HG02763 (cell line): ENCODE data around the gene PAFAH1B2.

Experiments
- ATAC-seq: cut with Tn5 transposase; IDR thresholded peaks from one replicate; pipeline ENCODE4 v1.9.1; 2021; ENCODE audit warnings: mild to moderate bottlenecking, moderate library complexity; ENCODE audit not compliant: unreplicated experiment

The PAFAH1B2 gene

GRCh38 chr11:117187428-117187798, 43.3 kb downstream of the PAFAH1B2 start:
- no peak for ATAC-seq

- no peak for ATAC-seq
Measured at GRCh38 chr11:117187799-117188481, 43.9 kb downstream of the PAFAH1B2 start.

GRCh38 chr11:117188620-117189081, 44.6 kb downstream of the PAFAH1B2 start:
- ATAC-seq = no peak

GRCh38 chr11:117189191-117189940, 45.3 kb downstream of the PAFAH1B2 start:
- peak; percentile 41 for ATAC-seq

- ATAC-seq = no peak
Measured at GRCh38 chr11:117189941-117190544, 46.0 kb downstream of the PAFAH1B2 start.

GRCh38 chr11:117191680-117192400, 47.8 kb downstream of the PAFAH1B2 start:
- ATAC-seq = no peak

- ATAC-seq = no peak
Measured at GRCh38 chr11:117192401-117192875, 48.4 kb downstream of the PAFAH1B2 start.

- ATAC-seq = no peak
Measured at GRCh38 chr11:117193130-117194020, 49.3 kb downstream of the PAFAH1B2 start.

GRCh38 chr11:117194267-117194666, 50.2 kb downstream of the PAFAH1B2 start:
- ATAC-seq = no peak

- no peak for ATAC-seq
Measured at GRCh38 chr11:117195258-117195657, 51.2 kb downstream of the PAFAH1B2 start.

GRCh38 chr11:117195761-117196160, 51.7 kb downstream of the PAFAH1B2 start:
- no peak for ATAC-seq

GRCh38 chr11:117197006-117197405, 52.9 kb downstream of the PAFAH1B2 start:
- no peak for ATAC-seq

GRCh38 chr11:117197516-117198456, 53.7 kb downstream of the PAFAH1B2 start:
- ATAC-seq = no peak

- no peak for ATAC-seq
Measured at GRCh38 chr11:117198613-117199012, 54.5 kb downstream of the PAFAH1B2 start.

- no peak for ATAC-seq
Measured at GRCh38 chr11:117199053-117199915, 55.2 kb downstream of the PAFAH1B2 start, which contains the start of gene TAGLN. Gene TAGLN, plus strand, starts transcription at chr11:117199370. Its CDS starts 3,644 bp downstream, at chr11:117203014.

GRCh38 chr11:117199916-117200812, 56.1 kb downstream of the PAFAH1B2 start:
- ATAC-seq = no peak
